ENCODE data around the gene FSTL1.

DNA sequence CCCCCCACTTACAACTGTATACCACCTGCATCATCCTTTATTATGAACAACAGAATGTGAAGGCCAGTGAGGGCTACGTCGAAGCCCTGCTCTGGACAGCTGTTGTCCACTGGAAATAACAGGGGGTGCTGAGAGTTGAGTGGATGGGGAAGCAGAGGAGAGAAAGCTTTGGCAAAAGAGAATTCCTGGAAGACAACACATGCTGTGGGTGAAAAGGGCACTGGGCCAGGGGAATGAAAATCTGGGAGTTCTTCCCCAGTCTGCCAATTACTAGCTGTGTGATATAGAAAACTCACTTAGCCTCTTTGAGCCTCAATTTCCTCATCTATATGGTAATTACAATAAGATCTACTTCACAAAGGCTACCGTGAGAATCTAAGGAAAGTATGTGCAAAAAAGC lies 40.7 kb downstream of the FSTL1 start:
- TF ChIP-seq CTCF (IDR thresholded peaks at IDR 0.05; ENCODE audit: low read length) (no peak), EZH2 (IDR thresholded peaks at IDR 0.05; ENCODE audit: borderline replicate concordance, low read length) (no peak)

Data from OCI-LY1 (cell line).